Measurements from ENCODE around the gene NRG3. TPM values are rescaled to one million over a fixed set of nuclear protein-coding genes. Genes with fewer than 3 reads are reported as not detected.

NRG3 gene
- total and polyA plus RNA-seq, 2 of the 8 experiments (the other 6 are each of a cell fraction or from before 2014, with no cell fraction given) = 4.2 to 5.0 TPM

- CTCF ChIA-PET (ENCODE audit: partially characterized antibody) = interaction anchor here (0.7 kb wide), 2 partner anchors 12 to 391 kb away, joined by 3 read pairs; no protein-coding TSS in a partner anchor
Observed at GRCh38 chr10:82918022-82918421, 1043.0 kb downstream of the NRG3 start.

More at GRCh38 chr10:82918022-82918421, 1043.0 kb downstream of the NRG3 start:
- H4K91ac ChIP-seq (replicated peaks; ENCODE audit: insufficient read length, low read length) = no peak overlapping the region
- no peaks in the 10 kb centered on the region for H4K20me1 ChIP-seq (replicated peaks in 1 of 2; ENCODE audit: control insufficient read depth in 1 of 2, insufficient read depth in 2 of 2, low read length in 2 of 2)
- H3K9me3 ChIP-seq (ENCODE audit: insufficient read depth in 2 of 2, low read depth in 1 of 2, low read length in 1 of 2) = 0 out of 4 replicates have a peak, but pooled peaks cover 0 to 2% of the 10 kb centered on the region in 2 experiments
- no peaks in the 10 kb centered on the region for H3K79me1 ChIP-seq (ENCODE audit: low read depth, low read length)
- no peak overlapping the region for H3K23ac ChIP-seq (ENCODE audit: insufficient read length)
- TF ChIP-seq SP2 (IDR thresholded peaks at IDR 0.05; ENCODE audit: low read length) = no peak
- TF ChIP-seq GTF2F1 (IDR thresholded peaks at IDR 0.05; ENCODE audit: borderline replicate concordance, low read depth, low read length) = no peak
- no peak for TF ChIP-seq CHD1 (IDR thresholded peaks at IDR 0.05; ENCODE audit: low read depth, low read length)
- no peak for TF ChIP-seq YY1 (IDR thresholded peaks at IDR 0.05; ENCODE audit: low read depth, low read length)
- no peak for TF ChIP-seq RXRA (IDR thresholded peaks at IDR 0.05; ENCODE audit: insufficient read depth, low read depth, low read length)
- H3K27me3 ChIP-seq (replicated peaks in 1 of 4; ENCODE audit: control insufficient read depth in 3 of 4, extremely low read depth in 1 of 4, insufficient read depth in 3 of 4, low read length in 3 of 4) = peaks cover 0 to 1% (median 0%) of the 10 kb centered on the region in 4 experiments; a peak in 1 of 7 replicates
- H2AFZ ChIP-seq (ENCODE audit: low read length) = no peak overlapping the region
- H3K14ac ChIP-seq (ENCODE audit: insufficient read length) = no peak overlapping the region
- H3K79me2 ChIP-seq (ENCODE audit: control insufficient read depth in 1 of 2, insufficient read depth in 2 of 2, low read length in 2 of 2) = no peaks in the 10 kb centered on the region
- H3K23me2 ChIP-seq (ENCODE audit: low read depth, low read length) = no peaks in the 10 kb centered on the region
- no peak overlapping the region for H2BK5ac ChIP-seq (ENCODE audit: low read depth, low read length)
- H3K4ac ChIP-seq (replicated peaks; ENCODE audit: insufficient read length, low read depth, low read length) = no peak overlapping the region
- no peak overlapping the region for H2BK12ac ChIP-seq (ENCODE audit: low read depth, low read length)
- POLR2A ChIA-PET (ENCODE audit: partially characterized antibody) = no interaction called here
- H2BK120ac ChIP-seq (replicated peaks; ENCODE audit: low read depth, low read length) = no peak overlapping the region
- H3K18ac ChIP-seq (ENCODE audit: extremely low read depth, low read length) = no peak overlapping the region
- no peak overlapping the region for H3K27ac ChIP-seq (ENCODE audit: low read depth, low read length)
- no peak overlapping the region for H2BK20ac ChIP-seq (ENCODE audit: low read length)
- H3K56ac ChIP-seq (replicated peaks; ENCODE audit: insufficient read length, low read depth, low read length) = no peak overlapping the region
- no peak overlapping the region for H3K9ac ChIP-seq (replicated peaks in 1 of 4; ENCODE audit: extremely low read depth in 1 of 4, low read depth in 3 of 4, low read length in 3 of 4)
- DNase-seq (ENCODE audit: low read depth in 1 of 2, low spot score in 2 of 2) (no peak), FAIRE-seq (no peak)
- no peaks in the 10 kb centered on the region for H3K36me3 ChIP-seq (ENCODE audit: control insufficient read depth in 2 of 4, insufficient read depth in 4 of 4, low read length in 3 of 4)
- H3K4me2 ChIP-seq (ENCODE audit: insufficient read depth in 1 of 2, low read depth in 2 of 2, low read length in 2 of 2) = no peak overlapping the region
- no peak overlapping the region for H2AK5ac ChIP-seq (ENCODE audit: low read depth, low read length)
- no peak overlapping the region for H3K4me3 ChIP-seq (ENCODE audit: extremely low read depth in 1 of 4, insufficient read depth in 2 of 4, low read depth in 3 of 4, low read length in 4 of 4)
- no peak overlapping the region for H4K8ac ChIP-seq (ENCODE audit: extremely low read depth, insufficient read depth, low read length)
- no peaks in the 10 kb centered on the region for H3K4me1 ChIP-seq (replicated peaks in 1 of 4; ENCODE audit: control insufficient read depth in 3 of 4, insufficient read depth in 4 of 4, low read length in 3 of 4)
- H4K5ac ChIP-seq (ENCODE audit: insufficient read length, low read depth, low read length) = no peak overlapping the region
- H2BK15ac ChIP-seq (ENCODE audit: low read length) = no peak overlapping the region
